Activated naive CD8-positive, alpha-beta T cell treated with anti-CD3 and anti-CD28 coated beads, Interleukin-2, amount 50 U/mL, for 16 hours (primary cell): ENCODE measurements around the gene IGF2BP1.

Experiments
- DNase-seq: peaks from one replicate; pipeline ENCODE4 v3.0.0-alpha.2; 2020; ENCODE audit warnings: low read depth, low spot score

Gene IGF2BP1

DNA sequence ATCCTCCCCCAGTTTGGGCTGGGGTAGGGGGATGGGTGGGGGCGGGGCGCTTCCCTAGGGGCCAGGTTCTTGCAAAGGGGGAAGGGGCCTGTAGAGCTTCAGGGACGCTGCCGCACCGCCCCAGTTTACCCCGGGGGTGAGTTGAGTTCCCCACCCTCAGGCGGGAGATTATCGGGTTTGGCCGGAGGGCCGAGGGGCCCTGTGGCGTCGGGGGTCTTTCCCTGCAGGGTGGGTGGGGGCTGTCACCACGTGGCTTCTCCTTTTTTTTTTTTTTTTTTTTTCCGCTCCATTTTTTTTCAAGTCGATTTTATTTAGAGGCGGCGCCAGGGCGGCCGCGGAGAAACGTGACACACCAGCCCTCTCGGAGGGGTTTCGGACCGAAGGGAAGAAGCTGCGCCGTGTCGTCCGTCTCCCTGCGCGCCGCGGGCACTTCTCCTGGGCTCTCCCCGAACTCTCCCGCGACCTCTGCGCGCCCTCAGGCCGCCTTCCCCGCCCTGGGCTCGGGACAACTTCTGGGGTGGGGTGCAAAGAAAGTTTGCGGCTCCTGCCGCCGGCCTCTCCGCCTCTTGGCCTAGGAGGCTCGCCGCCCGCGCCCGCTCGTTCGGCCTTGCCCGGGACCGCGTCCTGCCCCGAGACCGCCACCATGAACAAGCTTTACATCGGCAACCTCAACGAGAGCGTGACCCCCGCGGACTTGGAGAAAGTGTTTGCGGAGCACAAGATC, at the start of gene IGF2BP1:
Gene IGF2BP1 (plus strand): TSS at position 283 of the 724 bp plus-strand sequence. CDS start 361 bp downstream, at position 644.
- DNase-seq: no peak

DNA sequence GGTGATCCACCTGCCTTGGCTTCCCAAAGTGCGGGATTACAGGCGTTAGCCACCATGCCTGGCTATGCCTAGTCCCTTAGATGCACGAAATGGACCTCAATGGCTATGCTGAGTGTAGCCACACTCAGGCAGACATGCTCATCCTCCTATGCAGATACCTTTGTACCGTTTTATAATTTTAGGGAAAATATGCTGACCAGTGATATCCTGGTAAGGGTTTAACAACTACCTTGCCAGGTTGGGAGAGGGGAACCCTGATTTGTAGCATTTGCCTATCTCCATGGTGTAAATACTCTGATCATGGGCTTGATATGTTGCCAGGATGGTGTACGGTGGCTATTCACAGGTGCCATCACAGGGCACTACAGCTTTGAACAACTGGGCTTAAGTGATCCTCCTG, 45.6 kb upstream of the IGF2BP1 start:
- DNase-seq: no peak

DNA sequence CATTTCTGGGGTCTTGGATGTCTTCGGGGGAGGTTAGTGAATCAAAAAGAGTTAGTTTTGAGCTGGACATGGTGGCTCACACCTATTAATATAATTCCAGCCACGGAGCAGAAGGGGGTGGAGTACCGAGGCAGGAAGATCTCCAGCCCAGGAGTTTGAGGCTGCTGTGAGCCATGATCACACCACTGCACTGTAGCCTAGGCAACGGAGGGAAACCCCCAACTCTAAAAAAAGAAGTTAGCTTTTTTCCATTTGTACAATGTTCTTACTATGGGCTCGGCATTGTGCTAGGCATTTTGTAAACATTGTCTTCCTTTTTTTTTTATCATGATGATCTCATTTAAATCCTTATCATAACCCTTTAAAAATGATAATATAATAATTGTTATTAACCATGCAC, 44.3 kb upstream of the IGF2BP1 start:
- no peak for DNase-seq

DNA sequence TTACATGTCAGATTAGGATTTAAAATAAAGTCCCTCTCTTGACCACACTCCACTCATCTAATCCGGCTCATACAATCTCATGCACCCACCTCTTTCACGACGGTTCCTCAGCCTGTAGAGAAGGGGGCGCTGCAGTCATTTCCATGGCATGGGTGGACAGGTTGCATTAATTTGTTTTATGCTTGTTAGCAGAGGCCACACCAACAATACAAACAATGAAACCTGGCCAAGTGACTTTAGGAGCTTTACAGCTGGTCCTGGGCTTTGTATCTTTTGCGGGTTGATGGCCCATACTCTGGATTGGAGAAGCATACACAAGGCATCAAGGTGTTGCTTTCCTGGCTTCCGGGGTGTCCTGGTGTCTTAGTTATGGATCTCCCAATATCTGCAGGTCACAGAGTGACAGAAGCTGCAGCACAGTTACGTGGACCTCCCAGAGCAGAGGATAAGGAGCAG, 42.9 kb upstream of the IGF2BP1 start:
- no peak for DNase-seq

GRCh38 chr17:48960834-48961515, 36.2 kb upstream of the IGF2BP1 start:
- DNase-seq: no peak

- no peak for DNase-seq
Observed at GRCh38 chr17:48961516-48962233, 35.5 kb upstream of the IGF2BP1 start.

DNA sequence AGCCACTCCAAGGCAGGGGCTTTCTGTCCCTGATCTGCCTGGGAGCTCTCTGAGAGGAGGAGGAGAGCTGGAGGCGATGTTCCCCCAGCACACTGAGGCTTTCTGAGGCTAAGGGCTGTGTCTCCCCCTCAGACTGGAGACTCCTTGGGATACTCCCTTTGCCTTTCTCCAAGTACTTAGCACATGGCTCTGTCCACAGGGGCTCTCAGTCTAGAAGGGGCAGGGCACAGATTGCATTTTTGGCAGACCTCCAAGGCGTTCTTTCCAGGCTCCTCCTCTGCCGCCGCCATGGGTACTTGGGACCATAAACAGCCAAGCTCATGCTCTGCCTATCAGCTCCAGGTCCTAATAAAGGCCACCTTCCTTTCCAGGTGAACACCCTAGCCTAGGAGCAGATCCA, 27.0 kb upstream of the IGF2BP1 start:
- no peak for DNase-seq

DNA sequence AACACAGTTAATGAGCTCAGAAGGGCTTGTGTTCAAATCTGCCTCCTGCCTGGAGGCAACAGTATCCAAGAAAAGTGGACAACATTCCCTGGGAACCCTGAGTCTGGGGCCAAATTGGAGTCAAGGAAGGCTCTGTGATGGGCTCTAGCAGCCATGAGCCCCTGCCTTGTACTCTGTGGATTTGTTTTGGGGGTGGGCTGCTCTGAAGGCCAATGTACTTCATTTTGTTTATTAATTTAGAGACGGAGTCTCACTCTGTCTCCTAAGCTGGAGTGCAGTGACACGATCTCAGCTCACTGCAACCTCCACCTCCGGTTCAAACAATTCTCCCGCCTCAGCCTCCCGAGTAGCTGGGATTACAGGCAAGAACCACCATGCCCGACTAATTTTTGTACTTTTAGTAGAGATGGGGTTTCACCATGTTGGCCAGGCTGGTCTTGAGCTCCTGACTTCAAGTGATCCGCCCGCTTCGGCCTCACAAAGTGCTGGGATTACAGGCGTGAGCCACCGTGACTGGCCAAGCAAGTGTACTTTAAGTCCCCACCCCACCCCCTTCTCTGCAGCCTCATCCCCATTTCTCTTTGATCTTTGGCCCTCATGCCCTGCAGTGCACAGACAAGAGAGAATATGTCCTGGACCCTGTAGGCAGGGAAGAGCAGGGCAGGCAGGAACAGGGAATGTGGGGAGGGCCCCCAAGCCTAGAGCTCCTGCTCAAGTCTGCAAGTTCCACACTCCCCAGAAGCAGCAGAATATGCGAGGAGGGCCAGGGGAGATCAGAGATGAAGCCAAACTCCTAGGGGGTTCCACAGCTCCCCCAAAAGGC, 26.1 kb upstream of the IGF2BP1 start:
- no peak for DNase-seq

DNA sequence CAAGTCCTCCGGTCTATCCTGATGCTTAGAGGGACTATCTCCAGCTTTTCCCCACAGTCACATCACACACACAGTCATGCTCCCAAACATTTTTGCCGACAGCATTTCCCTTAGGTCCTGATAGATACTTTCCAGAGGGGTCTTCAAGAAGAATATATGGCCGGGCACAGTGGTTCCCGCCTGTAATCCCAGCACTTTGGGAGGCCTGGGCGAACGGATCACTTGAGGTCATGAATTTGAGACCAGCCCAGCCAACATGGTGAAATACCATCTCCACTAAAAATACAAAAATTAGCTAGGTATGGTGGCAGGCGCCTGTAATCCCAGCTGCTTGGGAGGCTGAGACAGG, 24.5 kb upstream of the IGF2BP1 start:
- no peak for DNase-seq

DNA sequence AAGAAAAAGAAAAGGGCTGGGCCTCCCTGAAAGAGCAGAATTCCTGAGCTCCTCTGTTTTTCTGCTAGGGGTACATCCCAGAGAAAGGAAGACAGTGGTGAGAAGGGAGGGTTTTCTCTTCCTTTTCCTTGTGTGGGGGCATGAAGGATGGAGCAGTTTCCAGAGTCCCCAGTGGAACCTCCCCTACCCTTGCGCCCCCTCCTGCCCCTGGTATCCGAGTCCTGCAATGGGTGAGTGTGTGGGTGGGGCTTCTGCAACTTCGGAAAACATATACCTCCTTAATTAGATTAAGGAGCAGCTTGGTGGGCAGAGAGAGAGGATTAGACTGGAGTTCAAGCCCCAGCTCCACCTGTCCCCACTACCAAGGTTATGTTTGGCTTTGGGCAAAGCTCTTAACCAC, 23.4 kb upstream of the IGF2BP1 start:
- DNase-seq: no peak

DNA sequence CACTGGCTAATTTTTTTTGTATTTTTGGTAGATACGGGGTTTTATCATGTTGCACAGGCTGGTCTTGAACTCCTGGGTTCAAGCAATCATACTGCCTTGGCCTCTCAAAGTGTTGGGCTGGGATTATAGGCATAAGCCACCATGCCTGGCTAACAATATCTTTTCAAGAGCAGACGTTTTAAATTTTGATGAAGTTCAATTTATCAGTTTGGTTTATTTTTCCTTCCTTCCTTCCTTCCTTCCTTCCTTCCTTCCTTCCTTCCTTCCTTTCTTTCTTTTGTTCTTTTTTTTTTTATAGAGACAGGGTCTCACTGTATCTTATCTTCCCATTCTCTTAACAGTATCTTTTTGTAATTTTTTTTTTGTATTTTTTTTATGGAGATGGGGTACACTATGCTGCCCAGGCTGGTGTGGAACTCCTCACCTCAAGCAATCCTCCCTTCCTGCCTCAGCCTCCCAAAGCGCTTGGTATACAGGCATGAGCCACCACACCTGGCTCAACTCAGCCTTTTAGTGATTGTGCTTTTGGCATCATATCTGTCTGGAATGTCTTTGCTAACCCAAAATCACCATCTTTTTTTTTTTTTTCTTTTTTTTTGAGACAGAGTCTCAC, 15.2 kb upstream of the IGF2BP1 start:
- no peak for DNase-seq

GRCh38 chr17:48985436-48986245, 11.5 kb upstream of the IGF2BP1 start:
- no peak for DNase-seq

DNA sequence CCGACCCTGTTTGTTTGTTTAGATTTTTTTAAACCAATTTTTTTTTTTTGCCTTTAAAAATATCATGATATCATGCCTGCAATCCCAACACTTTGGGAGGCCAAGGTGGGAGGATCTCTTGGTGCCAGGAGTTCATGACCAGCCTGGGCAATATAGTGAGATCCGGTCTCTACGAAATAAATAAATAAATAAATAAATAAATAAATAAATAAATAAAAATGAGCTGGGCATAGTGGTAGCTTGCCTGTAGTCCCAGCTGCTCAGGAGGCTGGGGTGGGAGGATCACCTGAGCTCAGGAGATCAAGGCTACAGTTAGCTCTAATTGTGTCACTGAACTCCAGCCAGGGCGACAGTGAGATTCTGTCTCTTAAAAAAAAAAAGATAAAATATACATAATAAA, 8.1 kb upstream of the IGF2BP1 start:
- DNase-seq: no peak

DNA sequence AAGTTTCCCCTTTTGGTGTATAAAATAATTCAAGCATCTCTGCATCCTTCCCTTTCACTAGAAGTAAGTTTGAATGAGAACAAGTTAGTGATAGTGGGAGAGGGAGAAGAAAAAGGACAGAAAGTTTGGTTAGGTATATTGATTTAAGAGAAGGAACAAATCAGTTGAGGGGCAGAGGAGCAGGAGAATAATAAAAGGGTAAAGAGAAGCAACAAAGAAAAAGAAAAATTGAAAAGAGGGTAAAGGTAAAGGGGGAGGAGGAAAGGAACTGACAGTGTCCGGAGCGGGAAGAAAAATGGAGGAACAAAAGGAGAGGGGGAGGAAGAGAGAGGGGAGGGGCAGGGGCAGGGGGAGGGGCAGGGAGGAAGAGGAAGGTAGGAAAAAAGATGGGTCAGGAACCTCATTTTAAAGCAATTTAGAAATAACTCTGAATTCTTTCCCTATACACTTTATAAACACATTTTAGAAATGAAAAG, 6.3 kb upstream of the IGF2BP1 start:
- DNase-seq: no peak

- DNase-seq: no peak
Observed at GRCh38 chr17:48992444-48992843, 4.7 kb upstream of the IGF2BP1 start.

- DNase-seq: no peak
Observed at GRCh38 chr17:48993305-48993704, 3.9 kb upstream of the IGF2BP1 start.

DNA sequence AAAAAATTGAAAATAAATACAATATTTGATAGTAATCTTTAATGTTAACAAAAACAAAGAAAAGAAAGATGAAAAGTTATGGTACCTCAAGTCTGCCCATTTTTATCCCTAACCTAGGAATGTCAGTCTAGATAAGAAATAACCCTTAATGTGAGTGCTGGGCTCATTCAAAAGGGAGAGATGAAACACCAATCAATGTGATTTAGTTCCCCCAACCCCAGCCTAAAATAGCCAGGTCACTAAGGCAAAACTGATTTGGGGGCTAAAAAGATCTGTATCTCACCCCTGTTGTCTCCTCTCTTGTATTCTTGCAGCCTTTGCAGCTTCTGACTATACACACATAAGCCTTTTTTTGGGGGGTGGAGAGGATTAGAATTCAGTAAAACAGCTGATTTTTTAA, 3.2 kb upstream of the IGF2BP1 start:
- DNase-seq: no peak

DNA sequence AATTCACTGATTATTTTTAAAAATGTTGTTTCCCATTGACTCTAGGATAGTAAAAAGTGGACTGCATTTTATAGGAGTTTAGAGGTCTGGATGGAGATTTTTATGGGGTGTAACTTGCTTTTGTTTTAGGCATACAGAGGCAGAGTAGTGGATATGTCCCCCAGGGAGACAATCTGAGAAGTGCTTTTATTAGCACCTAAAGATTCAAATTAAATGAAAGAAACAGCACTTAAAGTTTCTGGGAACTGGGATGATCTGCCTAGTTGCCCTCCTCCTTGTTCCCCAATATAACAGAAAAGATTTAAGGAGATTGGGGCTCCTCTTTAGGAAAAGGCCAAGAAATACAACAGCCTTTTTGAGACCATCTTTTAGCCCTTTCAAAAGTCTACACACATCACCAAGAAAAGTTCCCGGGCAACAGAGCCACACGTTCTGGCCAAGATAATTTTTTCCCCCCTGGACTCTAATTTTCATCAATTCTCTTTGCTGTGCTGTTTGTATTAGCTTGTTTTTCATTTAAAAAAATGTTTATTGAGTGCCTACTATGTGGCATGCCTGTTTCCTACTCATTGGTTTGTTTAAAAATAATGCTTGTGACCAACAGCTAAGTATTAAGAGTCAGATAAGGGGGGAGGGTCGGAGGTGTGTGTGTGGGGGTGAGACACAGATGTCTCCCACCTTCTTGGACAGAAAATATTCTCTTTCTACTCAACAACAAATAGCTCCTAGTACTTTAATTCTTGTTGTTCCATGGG, 2.5 kb upstream of the IGF2BP1 start:
- no peak for DNase-seq

DNA sequence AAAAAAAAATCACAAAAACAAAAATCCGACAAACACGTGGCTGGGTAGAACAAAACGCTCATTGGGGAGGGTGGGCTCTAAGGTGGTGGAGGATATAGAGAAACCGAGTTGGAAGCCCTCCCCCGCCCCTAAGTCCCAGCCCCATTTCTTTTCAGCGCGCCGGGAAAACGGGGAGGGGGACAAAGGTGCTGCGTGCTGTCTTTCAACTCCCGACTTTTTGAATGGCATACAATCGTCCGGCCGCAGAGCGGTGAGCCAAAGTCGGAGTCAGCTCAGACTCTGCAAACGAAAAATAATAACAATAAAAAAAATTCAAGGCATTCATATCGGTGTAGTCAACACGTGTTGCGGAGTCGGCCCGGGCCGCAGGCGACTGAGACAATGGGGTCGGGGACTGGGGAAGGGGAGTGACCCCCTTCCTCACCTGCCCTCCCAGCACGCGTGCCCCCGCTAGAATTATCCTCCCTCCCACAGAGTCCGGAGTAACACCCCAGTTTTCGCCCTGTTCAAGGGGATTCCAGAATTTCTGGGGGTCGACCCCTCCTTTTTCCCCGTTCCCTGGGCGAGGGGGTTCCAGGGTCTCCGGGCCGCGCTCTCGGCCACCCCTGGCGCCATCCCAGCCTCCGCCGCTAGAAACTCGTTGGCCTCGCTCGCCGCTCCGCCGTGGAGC, 1.7 kb upstream of the IGF2BP1 start:
- DNase-seq: no peak
